Uterus (tissue), 2 donors: ENCODE results near the gene CYP26B1.

ENCODE experiments used
- CTCF ChIP-seq, 4 experiments: fragments of 200-600 bp in 2 of 4; fragments of 450-650 bp in 2 of 4; sonication (generic) in 2 of 4; IDR thresholded peaks; one replicate each; pipeline ENCODE4 v1.5.1; 2016 to 2019; ENCODE audit warnings: antibody characterized with exemption in 4 of 4, mild to moderate bottlenecking in 2 of 4, moderate library complexity in 1 of 4
- POLR2A ChIP-seq, 2 donors: fragments of 450-650 bp; IDR thresholded peaks; one replicate each; pipeline ENCODE4 v1.6.1; 2016; ENCODE audit warnings: antibody characterized with exemption in 2 of 2, mild to moderate bottlenecking in 1 of 2, moderate library complexity in 1 of 2

- TF ChIP-seq CTCF (IDR thresholded peaks at IDR 0.05) (no peak), POLR2A (IDR thresholded peaks at IDR 0.05) (no peak)
Observed at GRCh38 chr2:72089028-72089427, 58.6 kb downstream of the CYP26B1 start.
